OCI-LY7 (cell line): Measurements from ENCODE around the gene ROCK1.

Experiments
- EZH2phosphoT487 ChIP-seq: fragments of 200-600 bp; sonication (generic); IDR thresholded peaks from 2 replicates; pipeline ENCODE4 v1.6.1; 2018; ENCODE audit warnings: low read depth, borderline replicate concordance, mild to moderate bottlenecking, mixed run types, antibody characterized with exemption, low read length, moderate library complexity, mixed read lengths
- TF ChIP-seq, protein P1 (sequence below): fragments of 200-600 bp; sonication (generic); conservative IDR thresholded peaks from 2 replicates; pipeline ENCODE4 v1.5.1; 2014; ENCODE audit warnings: mild to moderate bottlenecking, antibody characterized with exemption, low read length, moderate library complexity, mixed read lengths

DNA sequence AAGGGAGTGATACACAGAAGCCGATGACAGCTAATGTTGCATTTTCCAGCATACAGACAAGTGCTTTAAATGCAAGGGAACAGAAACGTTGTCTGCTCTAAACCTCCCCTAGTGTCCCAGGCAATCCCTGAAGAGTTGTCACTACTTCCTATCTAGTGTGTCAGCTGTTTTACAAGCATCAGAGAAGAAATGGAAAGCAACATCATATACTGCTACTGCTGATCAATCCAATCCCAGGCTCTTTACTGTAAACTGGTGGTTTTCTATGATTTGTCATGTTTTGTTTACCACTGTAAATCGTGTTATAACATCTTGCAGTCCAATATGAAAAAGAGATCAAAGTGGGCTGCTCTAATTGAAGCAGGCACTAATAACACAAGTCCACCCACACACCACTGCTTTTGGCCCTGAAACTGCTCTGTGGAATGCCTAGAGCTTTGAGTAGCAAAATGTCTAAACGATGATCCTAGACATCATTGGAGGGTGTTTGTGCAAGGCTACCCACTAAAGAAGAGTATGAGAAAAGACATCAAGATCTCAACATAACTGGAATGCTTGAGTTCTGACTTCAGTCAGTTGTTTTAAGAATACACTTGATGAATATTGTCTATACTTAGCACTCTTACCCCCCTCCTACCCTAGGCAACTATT lies 18.1 kb upstream of the ROCK1 start:
- TF ChIP-seq, protein P1, sequence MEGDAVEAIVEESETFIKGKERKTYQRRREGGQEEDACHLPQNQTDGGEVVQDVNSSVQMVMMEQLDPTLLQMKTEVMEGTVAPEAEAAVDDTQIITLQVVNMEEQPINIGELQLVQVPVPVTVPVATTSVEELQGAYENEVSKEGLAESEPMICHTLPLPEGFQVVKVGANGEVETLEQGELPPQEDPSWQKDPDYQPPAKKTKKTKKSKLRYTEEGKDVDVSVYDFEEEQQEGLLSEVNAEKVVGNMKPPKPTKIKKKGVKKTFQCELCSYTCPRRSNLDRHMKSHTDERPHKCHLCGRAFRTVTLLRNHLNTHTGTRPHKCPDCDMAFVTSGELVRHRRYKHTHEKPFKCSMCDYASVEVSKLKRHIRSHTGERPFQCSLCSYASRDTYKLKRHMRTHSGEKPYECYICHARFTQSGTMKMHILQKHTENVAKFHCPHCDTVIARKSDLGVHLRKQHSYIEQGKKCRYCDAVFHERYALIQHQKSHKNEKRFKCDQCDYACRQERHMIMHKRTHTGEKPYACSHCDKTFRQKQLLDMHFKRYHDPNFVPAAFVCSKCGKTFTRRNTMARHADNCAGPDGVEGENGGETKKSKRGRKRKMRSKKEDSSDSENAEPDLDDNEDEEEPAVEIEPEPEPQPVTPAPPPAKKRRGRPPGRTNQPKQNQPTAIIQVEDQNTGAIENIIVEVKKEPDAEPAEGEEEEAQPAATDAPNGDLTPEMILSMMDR = no peak
- TF ChIP-seq EZH2phosphoT487 = no peak
